Measurements from ENCODE around the gene ZSCAN32. TPM values are rescaled to one million over a fixed set of nuclear protein-coding genes. Genes with fewer than 3 reads are reported as not detected.

ZSCAN32 gene
- total RNA-seq, 4 donors from 2014 or later: 8.2 to 16.4 (median 11.7) TPM

GRCh38 chr16:3431779-3432219, 31.0 kb upstream of the ZSCAN32 start:
- 65 to 66% methylated on average over 23 to 26 of the region's 26 CpGs for WGBS, 2 donors
- DNase-seq (ENCODE audit: low spot score in 2 of 2): peak in 1 of 2 donors; percentile 85
- TF ChIP-seq POLR2A (IDR thresholded peaks at IDR 0.05) (no peak), CTCF (IDR thresholded peaks at IDR 0.05) (no peak)
- H3K4me3 ChIP-seq (ENCODE audit: low read depth, poor library complexity, severe bottlenecking): no peak overlapping the region
- intact Hi-C loops (cut with DNase I; ENCODE audit: low total_unique reads): no loop called here

- 43 to 49% methylated on average over 28 to 29 of the region's 29 CpGs for WGBS, 2 donors
- H3K4me3 ChIP-seq (ENCODE audit: low read depth, poor library complexity, severe bottlenecking): no peak overlapping the region
- no peak for DNase-seq (ENCODE audit: low spot score in 2 of 2)
- intact Hi-C loops (cut with DNase I; ENCODE audit: low total_unique reads): no loop called here
- no peak for TF ChIP-seq CTCF (IDR thresholded peaks at IDR 0.05)
- no peak for TF ChIP-seq POLR2A (IDR thresholded peaks at IDR 0.05)
These were observed 13.1 kb upstream of the ZSCAN32 start for GRCh38 chr16:3413730-3414379.

GRCh38 chr16:3408561-3409197, 7.9 kb upstream of the ZSCAN32 start:
- TF ChIP-seq CTCF (IDR thresholded peaks at IDR 0.05): no peak
- no peak for TF ChIP-seq POLR2A (IDR thresholded peaks at IDR 0.05)
- 97 to 99% methylated on average over 12 of the region's 12 CpGs for WGBS, 2 donors
- no peak overlapping the region for H3K4me3 ChIP-seq (ENCODE audit: low read depth, poor library complexity, severe bottlenecking)
- intact Hi-C loops (cut with DNase I; ENCODE audit: low total_unique reads): loop anchor here (10.0 kb wide), 1 partner anchor 104 kb away; the partner anchor contains the start of genes TIGD7 and ZNF75A
- DNase-seq (ENCODE audit: low spot score in 2 of 2): no peak

- WGBS, 2 donors: 30 to 37% methylated on average over 17 of the region's 17 CpGs
- intact Hi-C loops (cut with DNase I; ENCODE audit: low total_unique reads): loop anchor here (10.0 kb wide), 1 partner anchor 97 kb away; the partner anchor contains the start of genes TIGD7 and ZNF75A
- H3K4me3 ChIP-seq (ENCODE audit: low read depth, poor library complexity, severe bottlenecking): peak overlapping the region; percentile 59
- no peak for TF ChIP-seq POLR2A (IDR thresholded peaks at IDR 0.05)
- TF ChIP-seq CTCF (IDR thresholded peaks at IDR 0.05): no peak
- no peak for DNase-seq (ENCODE audit: low spot score in 2 of 2)
These were observed 1.1 kb upstream of the ZSCAN32 start for GRCh38 chr16:3401719-3402397.

- no peak for TF ChIP-seq POLR2A (IDR thresholded peaks at IDR 0.05)
- WGBS, 2 donors: 0 to 1% methylated on average over 12 to 18 of the region's 18 CpGs
- no peak for DNase-seq (ENCODE audit: low spot score in 2 of 2)
- H3K4me3 ChIP-seq (ENCODE audit: low read depth, poor library complexity, severe bottlenecking): peak overlapping the region; percentile 82
- intact Hi-C loops (cut with DNase I; ENCODE audit: low total_unique reads): loop anchor here (10.0 kb wide), 1 partner anchor 96 kb away; the partner anchor contains the start of genes TIGD7 and ZNF75A
These were observed 392 bp downstream of the ZSCAN32 start for GRCh38 chr16:3400446-3400778.

Data from lower leg skin (tissue), 4 donors.